ENCODE measurements around the gene SDC3.

GRCh38 chr1:30936541-30937171 is 28.1 kb upstream of the SDC3 start:
- TF ChIP-seq CTCF (conservative IDR thresholded peaks at IDR 0.05) (no peak), EZH2 (IDR thresholded peaks at IDR 0.05; ENCODE audit: low read depth) (no peak)

Measured in PC-9 (cell line).